ENCODE results near the gene RIN3. TPM values are rescaled to one million over a fixed set of nuclear protein-coding genes. Genes with fewer than 3 reads are reported as not detected.

The RIN3 gene
- total RNA-seq, 1 experiment from 2014 or later, result 10.9 TPM

GRCh38 chr14:92525322-92526095 lies 11.9 kb downstream of the RIN3 start:
- in situ Hi-C loops (cut with HindIII; ENCODE audit: low pct_unique_long_range_greater_than_20kb, low sequenced_read_pairs), result no loop called here
- CTCF ChIA-PET, result no interaction called here
- intact Hi-C loops (cut with micrococcal nuclease; ENCODE audit: unreplicated experiment), result no loop called here

GRCh38 chr14:92527721-92528120 lies 14.1 kb downstream of the RIN3 start:
- BruUV-seq (replicated peaks), result no TSS peak
- Histone ChIP-seq H3K27ac (ENCODE audit: low read length) (no peak overlapping the region), H3K4me3 (ENCODE audit: low read depth in 2 of 2, low read length in 2 of 2) (no peak overlapping the region), H3K9me3 (ENCODE audit: control insufficient read depth, insufficient read depth, low read depth, low read length) (no peaks in the 10 kb centered on the region), H3K27me3 (ENCODE audit: control insufficient read depth, insufficient read depth, low read length) (no peaks in the 10 kb centered on the region), H3K36me3 (ENCODE audit: control insufficient read depth, insufficient read depth, low read length) (no peaks in the 10 kb centered on the region), H3K4me1 (ENCODE audit: control insufficient read depth, insufficient read depth, low read length) (no peaks in the 10 kb centered on the region)
- in situ Hi-C loops (cut with HindIII; ENCODE audit: low pct_unique_long_range_greater_than_20kb, low sequenced_read_pairs) (no loop called here), intact Hi-C loops (cut with micrococcal nuclease; ENCODE audit: unreplicated experiment) (no loop called here)
- no peak for DNase-seq (ENCODE audit: low read depth, low spot score)
- ChIA-PET CTCF (no interaction called here), POLR2A (no interaction called here)
- TF ChIP-seq POLR2AphosphoS5 (IDR thresholded peaks at IDR 0.05; ENCODE audit: low read depth, low read length) (no peak), REST (IDR thresholded peaks at IDR 0.05; ENCODE audit: insufficient read depth in 1 of 2, low read depth in 2 of 2, low read length in 1 of 2) (no peak), SIN3A (IDR thresholded peaks at IDR 0.05; ENCODE audit: borderline replicate concordance, insufficient read depth, low read depth, low read length) (no peak), TCF7L2 (IDR thresholded peaks at IDR 0.05; ENCODE audit: low read depth, low read length) (no peak), CTCF (IDR thresholded peaks at IDR 0.05) (no peak)
- ATAC-seq, result no peak

More at GRCh38 chr14:92525322-92526095, 11.9 kb downstream of the RIN3 start:
- ATAC-seq, result no peak
- no peaks in the 10 kb centered on the region for H3K9me3 ChIP-seq (ENCODE audit: control insufficient read depth, insufficient read depth, low read depth, low read length)
- POLR2A ChIA-PET, result no interaction called here
- TF ChIP-seq CTCF (IDR thresholded peaks at IDR 0.05) (no peak), SIN3A (IDR thresholded peaks at IDR 0.05; ENCODE audit: borderline replicate concordance, insufficient read depth, low read depth, low read length) (no peak), POLR2AphosphoS5 (IDR thresholded peaks at IDR 0.05; ENCODE audit: low read depth, low read length) (no peak), REST (IDR thresholded peaks at IDR 0.05; ENCODE audit: insufficient read depth in 1 of 2, low read depth in 2 of 2, low read length in 1 of 2) (no peak), TCF7L2 (IDR thresholded peaks at IDR 0.05; ENCODE audit: low read depth, low read length) (no peak)
- no peaks in the 10 kb centered on the region for H3K36me3 ChIP-seq (ENCODE audit: control insufficient read depth, insufficient read depth, low read length)
- no peak for DNase-seq (ENCODE audit: low read depth, low spot score)
- no TSS peak for BruUV-seq (replicated peaks)
- H3K27me3 ChIP-seq (ENCODE audit: control insufficient read depth, insufficient read depth, low read length), result no peaks in the 10 kb centered on the region
- H3K4me1 ChIP-seq (ENCODE audit: control insufficient read depth, insufficient read depth, low read length), result no peaks in the 10 kb centered on the region
- no peak overlapping the region for H3K4me3 ChIP-seq (ENCODE audit: low read depth in 2 of 2, low read length in 2 of 2)
- H3K27ac ChIP-seq (ENCODE audit: low read length), result no peak overlapping the region

Data from Panc1 (cell line).